Frontal cortex (tissue), 4 donors: ENCODE results near the gene COL8A1. TPM values are rescaled to one million over a fixed set of nuclear protein-coding genes. Genes with fewer than 3 reads are reported as not detected.
"Not testable (repeated sequence)": the region's sequence is repeated elsewhere in the genome, so short reads cannot be mapped to it uniquely, and the experiment has no call there.

Experiments used
- DNase-seq, 2 donors: peaks; one replicate each; pipeline ENCODE4 v3.0.0; 2012; ENCODE audit warnings: low spot score in 2 of 2
- FAIRE-seq: peaks from 2 replicates; lab custom pipeline; 2012; peaks lifted over from hg19 to GRCh38; lab: Jason Lieb, UNC
- total RNA-seq: library from RNA; depleted of rRNA; stranded (reverse); fragments of >200 nt; gene quantifications from one replicate; pipeline ENCODE4 v1.2.3, GENCODE V29; 2014
- donor health status: control.
- donor health status: control.
- donor health status: control.

Gene COL8A1
- total RNA-seq, 1 donor from 2014 or later, result 1.6 TPM

GRCh38 chr3:99700631-99701268 lies 62.4 kb downstream of the COL8A1 start:
- FAIRE-seq (no peak), DNase-seq (no peak)

- FAIRE-seq (no peak), DNase-seq (no peak)
These were observed 64.9 kb downstream of the COL8A1 start for GRCh38 chr3:99702953-99703943.

DNA sequence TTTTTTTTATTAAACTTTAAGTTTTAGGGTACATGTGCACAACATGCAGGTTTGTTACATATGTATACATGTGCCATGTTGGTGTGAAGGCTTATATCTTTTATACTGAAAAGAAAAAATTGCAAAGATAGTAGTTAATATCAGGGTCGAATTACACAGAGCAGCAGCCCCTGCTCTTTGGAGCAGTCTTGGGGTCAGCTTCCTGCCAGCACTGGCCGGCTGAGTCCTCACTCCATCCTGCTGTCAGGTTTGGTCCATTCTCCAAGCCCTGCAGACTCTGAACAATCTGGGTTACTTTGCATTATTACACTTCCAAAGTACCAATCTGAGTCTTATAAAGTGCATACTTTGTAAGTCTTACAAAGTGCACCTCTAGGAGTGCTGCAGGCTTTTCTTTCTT lies 66.0 kb downstream of the COL8A1 start:
- FAIRE-seq, result no peak

GRCh38 chr3:99706410-99706809 lies 68.0 kb downstream of the COL8A1 start:
- DNase-seq, result no peak
- FAIRE-seq, result no peak

More for the DNA sequence above, 66.0 kb downstream of the COL8A1 start:
- DNase-seq, result no peak

- FAIRE-seq (no peak), DNase-seq (no peak)
These were observed 69.9 kb downstream of the COL8A1 start for GRCh38 chr3:99708207-99708745.

GRCh38 chr3:99709686-99710085 lies 71.3 kb downstream of the COL8A1 start:
- DNase-seq (no peak), FAIRE-seq (no peak)

GRCh38 chr3:99710094-99710493 lies 71.7 kb downstream of the COL8A1 start:
- FAIRE-seq, result no peak

GRCh38 chr3:99711351-99711750 lies 73.0 kb downstream of the COL8A1 start:
- DNase-seq (no peak), FAIRE-seq (no peak)

More at GRCh38 chr3:99710094-99710493, 71.7 kb downstream of the COL8A1 start:
- no peak for DNase-seq

- DNase-seq, result no peak
These were observed 74.0 kb downstream of the COL8A1 start for GRCh38 chr3:99712291-99712954.

GRCh38 chr3:99713440-99713839 lies 75.0 kb downstream of the COL8A1 start:
- DNase-seq, result no peak
- no peak for FAIRE-seq

More at GRCh38 chr3:99712291-99712954, 74.0 kb downstream of the COL8A1 start:
- no peak for FAIRE-seq

- FAIRE-seq (no peak), DNase-seq (no peak)
These were observed 75.8 kb downstream of the COL8A1 start for GRCh38 chr3:99714146-99714545.

GRCh38 chr3:99714575-99714974 lies 76.2 kb downstream of the COL8A1 start:
- FAIRE-seq, result no peak
- no peak for DNase-seq

- FAIRE-seq (no peak), DNase-seq (no peak)
These were observed 78.1 kb downstream of the COL8A1 start for GRCh38 chr3:99716463-99716995.

DNA sequence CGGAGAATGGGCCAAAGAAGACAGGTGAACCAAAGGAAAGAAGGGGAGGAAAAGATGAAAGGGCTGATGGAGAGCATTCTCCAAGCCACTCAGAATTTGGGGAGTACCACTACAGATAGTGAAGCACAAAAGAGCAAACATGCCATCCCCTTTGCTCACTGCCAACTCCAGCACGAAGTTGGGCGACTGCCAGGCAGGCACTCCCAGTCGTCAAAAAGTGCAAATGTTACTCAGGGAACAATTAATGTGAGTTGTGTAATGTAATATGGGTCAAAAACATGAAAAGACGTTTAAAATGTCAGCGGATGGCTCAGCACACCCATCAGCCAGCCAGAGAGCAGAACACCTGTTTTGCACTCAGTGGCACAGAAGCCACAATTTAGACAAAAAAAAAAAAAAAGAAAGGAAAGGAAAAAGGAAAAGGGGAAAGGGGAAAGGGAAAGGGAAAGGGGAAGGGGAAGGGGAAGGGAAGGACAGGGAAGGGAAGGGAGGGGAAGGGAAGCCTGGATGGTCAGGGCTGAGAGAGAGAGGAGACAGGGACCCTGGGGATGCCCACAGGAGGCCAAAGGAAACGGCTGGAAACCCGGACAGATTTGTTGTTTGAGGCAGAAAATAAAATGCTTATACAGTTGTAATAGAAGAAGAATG lies 82.7 kb downstream of the COL8A1 start:
- DNase-seq (no peak), FAIRE-seq (no peak)

GRCh38 chr3:99721633-99722007 lies 83.2 kb downstream of the COL8A1 start:
- no peak for DNase-seq
- no peak for FAIRE-seq

DNA sequence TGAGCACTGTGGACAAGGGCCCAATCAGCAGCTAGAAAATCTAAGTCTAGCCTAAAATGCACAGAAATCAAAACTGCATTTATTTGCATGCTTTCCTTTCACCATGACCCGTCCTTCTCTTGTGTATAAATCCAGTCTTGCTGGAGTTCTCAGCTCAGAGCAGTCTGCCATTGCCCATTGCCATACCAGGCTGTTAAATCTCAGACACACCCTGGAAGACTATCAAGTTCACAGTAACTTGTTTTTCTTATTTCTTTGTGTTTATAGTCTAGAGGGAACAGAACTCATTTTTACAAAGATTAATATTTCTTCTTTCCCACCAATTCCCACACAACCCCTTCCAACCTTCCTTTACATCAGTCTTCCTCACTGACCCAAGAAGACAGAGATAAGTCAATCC lies 85.9 kb downstream of the COL8A1 start:
- DNase-seq, result no peak
- FAIRE-seq, result no peak

- DNase-seq (no peak), FAIRE-seq (no peak)
These were observed 92.5 kb downstream of the COL8A1 start for GRCh38 chr3:99730870-99731269.

DNA sequence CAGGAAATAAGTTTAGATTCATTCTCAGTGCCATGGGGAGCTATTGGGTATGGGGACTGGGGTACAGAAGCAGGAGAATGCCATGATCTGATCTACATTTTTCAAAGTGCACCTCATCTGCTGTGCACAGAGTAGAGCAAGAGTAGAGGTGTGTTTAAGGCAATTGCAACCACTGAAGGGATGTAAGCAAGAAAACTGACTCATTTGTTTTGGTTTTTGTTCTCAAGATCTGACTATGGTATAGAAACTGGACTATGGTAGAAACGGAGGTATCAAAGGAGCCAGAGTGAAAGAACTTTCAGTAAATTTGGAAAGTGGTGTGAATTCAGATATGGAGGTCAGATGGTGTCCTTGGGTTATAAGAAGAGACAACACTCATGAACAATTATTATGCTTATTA lies 93.1 kb downstream of the COL8A1 start:
- DNase-seq, result no peak
- FAIRE-seq, result no peak

- DNase-seq, FAIRE-seq: not testable (repeated sequence)
These were observed 102.0 kb downstream of the COL8A1 start for GRCh38 chr3:99740371-99740770.
